NB4 (cell line): ENCODE measurements around the gene EEF1AKMT1.

Source experiments
- DNase-seq: peaks from one replicate; pipeline ENCODE4 v3.0.0; 2010; ENCODE audit warnings: low read depth
- H3K4me3 ChIP-seq: one replicate; pipeline ENCODE4 v1.5.1; 2011; ENCODE audit warnings: mild to moderate bottlenecking, low read depth, low read length, moderate library complexity
- CTCF ChIP-seq: IDR thresholded peaks from one replicate; pipeline ENCODE4 v1.5.1; 2012; ENCODE audit warnings: low read depth, low read length
- MAX ChIP-seq: IDR thresholded peaks from 2 replicates; pipeline ENCODE4 v1.6.1; 2011; ENCODE audit warnings: low read depth, low read length
- MYC ChIP-seq: IDR thresholded peaks from 2 replicates; pipeline ENCODE4 v1.6.1; 2011; ENCODE audit warnings: low read depth, low read length
- POLR2A ChIP-seq: IDR thresholded peaks from 2 replicates; pipeline ENCODE4 v1.6.1; 2011; ENCODE audit warnings: mild to moderate bottlenecking; ENCODE audit not compliant: insufficient read length; ENCODE audit errors: extremely low read depth

The EEF1AKMT1 gene

GRCh38 chr13:20814224-20814910 lies 40.6 kb upstream of the EEF1AKMT1 start:
- DNase-seq = no peak
- TF ChIP-seq MYC = no peak
- TF ChIP-seq CTCF = no peak
- no peak for TF ChIP-seq POLR2A
- TF ChIP-seq MAX = no peak
- H3K4me3 ChIP-seq = no peak overlapping the region

GRCh38 chr13:20812890-20813289 lies 39.1 kb upstream of the EEF1AKMT1 start:
- TF ChIP-seq MYC = no peak
- TF ChIP-seq POLR2A = no peak
- no peak for TF ChIP-seq MAX
- TF ChIP-seq CTCF = no peak
- H3K4me3 ChIP-seq = no peak overlapping the region
- no peak for DNase-seq

GRCh38 chr13:20810808-20811207 lies 37.0 kb upstream of the EEF1AKMT1 start:
- no peak overlapping the region for H3K4me3 ChIP-seq
- TF ChIP-seq POLR2A (no peak), CTCF (no peak), MYC (no peak), MAX (no peak)
- DNase-seq = no peak

- no peak for DNase-seq
- no peak for TF ChIP-seq MYC
- no peak for TF ChIP-seq CTCF
- TF ChIP-seq MAX = no peak
- TF ChIP-seq POLR2A = no peak
- H3K4me3 ChIP-seq = no peak overlapping the region
Measured at GRCh38 chr13:20808874-20809273, 35.1 kb upstream of the EEF1AKMT1 start.

GRCh38 chr13:20803180-20803965 lies 29.6 kb upstream of the EEF1AKMT1 start:
- TF ChIP-seq POLR2A = no peak
- TF ChIP-seq CTCF = no peak
- no peak for TF ChIP-seq MYC
- no peak for TF ChIP-seq MAX
- no peak for DNase-seq
- no peak overlapping the region for H3K4me3 ChIP-seq
